Gastroesophageal sphincter (tissue), 4 donors: ENCODE data around the gene LRRC28. TPM values are rescaled to one million over a fixed set of nuclear protein-coding genes. Genes with fewer than 3 reads are reported as not detected.

Source experiments
- ATAC-seq: fragments of 150-250 bp; one replicate; pipeline ENCODE4 v1.9.1; 2016; ENCODE audit warnings: mild to moderate bottlenecking, moderate library complexity
- H3K27ac ChIP-seq, 4 donors: fragments of 200-600 bp; sonication (generic) in 3 of 4; 1 replicate in 3 of 4; 2 replicates in 1 of 4; pipeline ENCODE4 v1.5.1; 2016 to 2019
- H3K27me3 ChIP-seq: fragments of 200-600 bp; sonication (generic); one replicate; pipeline ENCODE4 v1.5.1; 2019
- H3K36me3 ChIP-seq, 2 donors: fragments of 200-600 bp; sonication (generic); one replicate each; pipeline ENCODE4 v1.5.1; 2019; ENCODE audit warnings: control low read depth in 1 of 2
- H3K4me1 ChIP-seq, 3 donors: fragments of 200-600 bp; sonication (generic); 1 replicate in 2 of 3; 2 replicates in 1 of 3; pipeline ENCODE4 v1.5.1; 2016 to 2019; ENCODE audit warnings: control low read depth in 2 of 3
- H3K4me3 ChIP-seq, 2 donors: fragments of 200-600 bp; sonication (generic); one replicate each; pipeline ENCODE4 v1.5.1; 2019; ENCODE audit warnings: mild to moderate bottlenecking in 1 of 2, moderate library complexity in 1 of 2
- H3K9me3 ChIP-seq, 3 donors: fragments of 200-600 bp; sonication (generic); one replicate each; pipeline ENCODE4 v1.5.1; 2017 to 2019; ENCODE audit warnings: control low read depth in 2 of 3
- CTCF ChIP-seq, 4 experiments: fragments of 200-600 bp in 2 of 4; fragments of 450-650 bp in 2 of 4; sonication (generic) in 1 of 4; IDR thresholded peaks; one replicate each; pipeline ENCODE4 v1.5.1; 2017 to 2019; ENCODE audit warnings: antibody characterized with exemption in 4 of 4, mild to moderate bottlenecking in 2 of 4, moderate library complexity in 2 of 4
- EP300 ChIP-seq: sonication (generic); formaldehyde crosslinking; IDR thresholded peaks from one replicate; pipeline ENCODE4 v1.6.1; 2017; ENCODE audit warnings: antibody characterized with exemption, mild to moderate bottlenecking
- POLR2A ChIP-seq, 2 donors: fragments of 450-650 bp; IDR thresholded peaks; one replicate each; pipeline ENCODE4 v1.6.1; 2017; ENCODE audit warnings: antibody characterized with exemption in 2 of 2, mild to moderate bottlenecking in 2 of 2, moderate library complexity in 1 of 2
- POLR2AphosphoS5 ChIP-seq: sonication (generic); formaldehyde crosslinking; IDR thresholded peaks from one replicate; pipeline ENCODE4 v1.6.1; 2017; ENCODE audit warnings: antibody characterized with exemption
- WGBS, 2 donors: methylation state at CpG; one replicate each; pipeline ENCODE4 v1.1.5; 2018; ENCODE audit warnings: low coverage in 1 of 2; 5-methylcytosine and 5-hydroxymethylcytosine counted together
- total RNA-seq, 4 donors: library from RNA; depleted of rRNA; stranded (reverse); fragments of >200 nt; gene quantifications; one replicate each; pipeline ENCODE4 v1.1.0, GENCODE V29; 2016

LRRC28 gene
- total RNA-seq, 4 donors from 2014 or later = 26.1 to 47.2 (median 28.5) TPM

- H3K4me1 ChIP-seq = no peaks in the 10 kb centered on the region
- TF ChIP-seq POLR2AphosphoS5 (no peak), EP300 (no peak), CTCF (IDR thresholded peaks at IDR 0.05) (no peak), POLR2A (IDR thresholded peaks at IDR 0.05) (no peak)
- no peaks in the 10 kb centered on the region for H3K27me3 ChIP-seq
- no peaks in the 10 kb centered on the region for H3K9me3 ChIP-seq
- H3K27ac ChIP-seq = no peak overlapping the region
- no peak overlapping the region for H3K4me3 ChIP-seq
- no peaks in the 10 kb centered on the region for H3K36me3 ChIP-seq
- ATAC-seq = no peak
- WGBS, 2 donors = 67 to 75% methylated on average over 1 of the region's 1 CpG
Observed at GRCh38 chr15:99341786-99342185, 90.5 kb downstream of the LRRC28 start.

DNA sequence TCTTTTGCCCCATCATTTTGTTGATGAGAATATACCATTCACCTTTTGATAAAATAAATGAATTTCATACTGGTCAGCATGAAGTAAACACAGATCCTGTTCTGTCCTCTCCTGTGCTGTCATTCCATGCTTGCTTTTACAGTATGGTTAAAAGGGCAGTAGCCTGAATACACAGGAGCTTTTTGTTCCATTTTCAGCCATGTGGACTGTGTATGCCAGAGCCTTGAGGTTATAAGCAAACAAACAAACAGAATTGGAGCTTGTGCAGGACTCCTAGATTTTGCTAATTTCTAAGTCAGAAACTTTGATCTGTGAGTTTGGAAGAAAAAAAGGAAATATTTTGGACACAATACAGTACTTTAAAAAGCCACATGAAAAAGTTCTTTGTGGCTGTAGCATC is 91.9 kb downstream of the LRRC28 start:
- Histone ChIP-seq H3K36me3 (no peaks in the 10 kb centered on the region), H3K9me3 (no peaks in the 10 kb centered on the region)

GRCh38 chr15:99343881-99344551 is 92.7 kb downstream of the LRRC28 start:
- no peaks in the 10 kb centered on the region for H3K27me3 ChIP-seq
- H3K4me1 ChIP-seq = no peaks in the 10 kb centered on the region
- WGBS, 2 donors = 79 to 89% methylated on average over 8 to 9 of the region's 9 CpGs
- ATAC-seq = no peak
- H3K36me3 ChIP-seq = no peaks in the 10 kb centered on the region
- H3K4me3 ChIP-seq = no peak overlapping the region
- peak overlapping the region in 2 of 4 donors; percentile 3 to 20 for H3K27ac ChIP-seq
- TF ChIP-seq CTCF (IDR thresholded peaks at IDR 0.05) (peak; percentile 15 to 58 (median 48)), POLR2A (IDR thresholded peaks at IDR 0.05) (no peak)
- H3K9me3 ChIP-seq = no peaks in the 10 kb centered on the region

More for the DNA sequence above, 91.9 kb downstream of the LRRC28 start:
- no peaks in the 10 kb centered on the region for H3K4me1 ChIP-seq
- H3K27ac ChIP-seq = no peak overlapping the region
- ATAC-seq = no peak
- no peak overlapping the region for H3K4me3 ChIP-seq
- H3K27me3 ChIP-seq = no peaks in the 10 kb centered on the region
- TF ChIP-seq POLR2A (IDR thresholded peaks at IDR 0.05) (no peak), CTCF (IDR thresholded peaks at IDR 0.05) (no peak), POLR2AphosphoS5 (no peak), EP300 (no peak)

- 83 to 100% methylated on average over 2 of the region's 2 CpGs for WGBS, 2 donors
- ATAC-seq = no peak
- no peaks in the 10 kb centered on the region for H3K4me1 ChIP-seq
- no peaks in the 10 kb centered on the region for H3K9me3 ChIP-seq
- H3K27me3 ChIP-seq = no peaks in the 10 kb centered on the region
- no peak overlapping the region for H3K4me3 ChIP-seq
- no peak overlapping the region for H3K27ac ChIP-seq
- H3K36me3 ChIP-seq = no peaks in the 10 kb centered on the region
- no peak for TF ChIP-seq EP300
- no peak for TF ChIP-seq CTCF (IDR thresholded peaks at IDR 0.05)
- TF ChIP-seq POLR2A (IDR thresholded peaks at IDR 0.05) = no peak
- no peak for TF ChIP-seq POLR2AphosphoS5
Observed at GRCh38 chr15:99344639-99345038, 93.4 kb downstream of the LRRC28 start.

DNA sequence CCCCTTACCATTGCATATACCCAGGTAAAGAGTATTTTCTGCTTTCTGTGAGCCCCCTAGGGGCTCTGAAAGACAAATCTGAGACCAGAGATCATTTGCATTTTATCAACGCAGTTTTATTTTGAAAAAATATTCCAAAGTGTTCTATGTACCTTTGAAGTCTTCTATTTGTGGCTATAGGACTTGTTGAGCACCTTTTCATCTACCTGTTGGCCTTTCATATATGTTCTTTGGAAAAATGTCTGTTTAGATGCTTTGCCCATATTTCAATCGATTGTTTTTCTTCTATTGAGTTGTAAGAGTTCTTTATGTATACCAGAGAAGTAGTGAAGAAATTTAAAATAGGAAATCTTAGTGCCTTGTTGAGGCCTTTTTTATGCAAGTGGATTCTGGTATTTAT is 94.0 kb downstream of the LRRC28 start:
- Histone ChIP-seq H3K27me3 (no peaks in the 10 kb centered on the region), H3K4me3 (no peak overlapping the region), H3K36me3 (no peaks in the 10 kb centered on the region), H3K4me1 (no peaks in the 10 kb centered on the region), H3K9me3 (no peaks in the 10 kb centered on the region), H3K27ac (no peak overlapping the region)
- TF ChIP-seq CTCF (IDR thresholded peaks at IDR 0.05) = no peak
- 100% methylated on average over 2 of the region's 2 CpGs for WGBS, 2 donors
- ATAC-seq = no peak
